CD4-positive, alpha-beta T cell treated with Interleukin-6 for 4 hours (primary cell): ENCODE measurements around the gene SPATA12.
A peak's percentile ranks its signal among the peaks of the same experiment; 100 is the strongest.
"Not testable (repeated sequence)": the region's sequence is repeated elsewhere in the genome, so short reads cannot be mapped to it uniquely, and the experiment has no call there.

Source experiments
- DNase-seq: peaks from one replicate; pipeline ENCODE4 v3.0.0-alpha.2; 2020; ENCODE audit warnings: mixed read lengths

Gene SPATA12

DNA sequence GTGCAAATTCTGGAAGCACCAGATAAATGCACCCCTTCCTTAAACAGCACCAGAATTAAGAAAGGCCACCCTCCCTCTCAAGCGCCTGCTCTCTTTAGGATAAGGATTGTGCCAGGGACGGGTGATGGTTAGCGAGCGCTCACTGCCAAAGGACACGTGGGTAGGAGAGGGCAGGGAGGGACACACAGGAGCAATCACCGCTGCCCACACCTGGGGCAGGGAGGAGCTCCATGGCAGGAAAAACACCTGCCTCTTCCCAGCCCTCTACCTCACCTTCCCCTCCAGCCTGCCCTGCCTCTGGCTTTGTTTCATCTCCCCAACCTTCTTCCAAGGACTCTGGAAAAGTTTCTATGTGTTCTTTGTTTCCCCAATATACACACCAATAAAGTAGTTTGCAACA, 7.3 kb upstream of the SPATA12 start:
- DNase-seq, result no peak

DNA sequence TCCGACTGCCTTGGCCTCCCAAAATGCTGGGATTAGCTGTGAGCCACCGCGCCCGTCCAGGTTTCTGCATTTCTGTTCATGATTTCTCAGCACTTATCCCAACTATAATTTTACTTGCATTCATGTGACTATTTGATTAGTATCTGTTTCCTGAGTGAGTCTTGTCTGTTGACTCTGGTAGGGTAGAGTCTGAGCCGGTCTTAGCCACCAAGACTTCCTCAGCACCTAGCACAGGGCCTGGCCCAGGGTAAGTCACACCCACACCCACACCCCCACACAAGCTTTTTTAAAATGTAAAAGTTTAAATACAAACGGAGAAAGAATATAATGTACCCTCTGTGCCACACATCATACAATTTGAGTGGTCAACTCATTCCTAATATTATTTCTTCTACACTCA, 3.1 kb upstream of the SPATA12 start:
- no peak for DNase-seq

DNA sequence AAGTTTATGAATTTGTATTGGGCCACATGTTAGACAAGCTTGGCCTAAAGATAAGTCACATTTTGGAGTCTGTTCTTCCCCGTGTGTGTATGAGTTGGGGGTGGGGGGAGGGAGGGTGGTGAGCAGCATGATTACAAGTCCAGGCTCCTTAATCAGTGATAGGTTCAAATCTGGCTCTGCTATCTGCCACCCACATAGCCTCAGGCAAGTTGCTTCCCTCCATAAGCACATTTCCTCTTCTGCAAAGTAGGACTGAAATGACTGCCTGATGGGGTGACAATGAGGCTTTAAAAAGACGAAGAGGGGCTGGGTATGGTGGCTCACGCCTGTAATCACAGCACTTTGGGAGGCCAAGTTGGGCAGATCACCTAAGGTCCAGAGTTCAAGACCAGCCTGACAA, 1.1 kb upstream of the SPATA12 start:
- no peak for DNase-seq

DNA sequence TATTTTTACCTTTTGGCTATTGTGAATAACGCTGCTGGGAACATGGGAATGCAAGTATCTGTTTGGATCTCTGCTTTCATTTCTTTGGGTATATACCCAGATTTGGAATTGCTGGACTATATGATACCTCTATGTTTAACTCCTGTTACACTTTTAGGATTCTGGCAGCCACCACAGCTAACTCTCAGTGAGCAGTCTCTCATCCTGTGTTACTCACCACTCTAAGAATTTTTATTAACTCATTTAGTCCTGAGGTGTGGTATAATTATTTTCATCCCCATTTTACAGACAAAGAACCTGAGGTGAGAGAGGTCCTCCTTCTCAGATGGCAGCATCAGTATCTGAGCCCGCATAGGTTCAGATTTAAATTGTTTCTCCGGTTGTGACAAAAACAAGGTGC, 1.1 kb downstream of the SPATA12 start:
- no peak for DNase-seq

DNA sequence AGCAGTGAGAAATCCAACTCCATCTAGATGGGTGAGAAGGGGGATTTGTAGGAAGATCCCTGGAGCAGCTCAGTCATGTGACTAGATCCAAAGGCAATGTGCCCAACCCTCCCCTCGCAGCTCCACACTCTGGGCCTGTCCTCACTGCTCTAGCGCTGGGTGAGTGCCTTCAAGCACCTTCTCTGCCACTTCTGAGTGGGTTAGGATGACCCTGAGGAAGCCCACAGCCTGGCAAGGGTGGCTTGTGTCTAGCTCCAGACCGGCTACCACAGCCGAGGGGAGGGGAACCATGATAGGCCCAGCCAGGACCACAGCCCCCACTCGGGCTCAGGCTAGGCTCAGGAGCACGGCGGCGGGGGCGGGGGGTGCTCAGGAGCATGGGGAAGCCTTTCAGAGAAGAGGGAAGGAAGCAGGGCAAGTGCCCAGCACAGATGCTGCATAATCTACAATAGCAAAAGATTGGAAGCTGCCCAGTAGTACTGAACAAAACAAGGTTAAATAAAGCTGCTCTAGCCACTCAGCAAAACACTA, 1.7 kb downstream of the SPATA12 start:
- DNase-seq, result no peak

DNA sequence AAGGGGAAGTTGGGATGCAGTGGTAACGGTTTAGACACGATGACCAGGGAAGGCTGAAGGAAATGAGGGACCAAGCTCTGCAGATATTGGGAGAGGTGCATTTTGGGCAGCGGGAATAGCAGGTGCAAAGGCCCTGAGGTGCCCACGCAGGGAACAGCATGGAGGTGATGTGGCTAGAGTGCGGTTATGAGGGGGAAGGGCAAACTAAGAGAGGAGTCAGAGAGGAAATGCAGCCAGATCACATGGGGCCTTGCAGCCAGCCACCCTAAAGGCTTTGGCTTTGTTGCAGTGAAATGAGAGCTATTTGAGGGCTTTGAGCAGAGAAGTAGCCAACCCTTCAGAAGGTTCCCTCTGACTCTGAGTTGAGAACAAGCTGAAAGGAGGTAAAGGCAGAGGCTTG, 2.6 kb downstream of the SPATA12 start:
- no peak for DNase-seq

DNA sequence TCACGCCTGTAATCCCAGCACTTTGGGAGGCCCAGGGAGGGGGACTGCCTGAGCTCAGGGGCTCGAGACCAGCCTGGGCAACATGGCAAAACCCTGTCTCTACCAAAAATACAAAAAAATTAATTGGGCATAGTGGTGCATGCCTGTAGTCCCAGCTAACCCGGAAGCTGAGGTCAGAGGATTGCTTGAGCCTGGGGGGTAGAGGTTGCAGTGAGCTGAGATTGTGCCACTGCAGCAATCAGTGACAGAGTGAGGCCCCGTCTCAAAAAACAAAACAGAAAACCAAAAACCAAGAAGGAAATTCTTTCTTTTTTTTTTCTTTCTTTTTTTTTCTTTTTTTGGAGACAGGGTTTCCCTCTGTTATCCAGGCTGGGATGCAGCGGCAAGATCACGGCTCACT, 3.5 kb downstream of the SPATA12 start:
- no peak for DNase-seq

DNA sequence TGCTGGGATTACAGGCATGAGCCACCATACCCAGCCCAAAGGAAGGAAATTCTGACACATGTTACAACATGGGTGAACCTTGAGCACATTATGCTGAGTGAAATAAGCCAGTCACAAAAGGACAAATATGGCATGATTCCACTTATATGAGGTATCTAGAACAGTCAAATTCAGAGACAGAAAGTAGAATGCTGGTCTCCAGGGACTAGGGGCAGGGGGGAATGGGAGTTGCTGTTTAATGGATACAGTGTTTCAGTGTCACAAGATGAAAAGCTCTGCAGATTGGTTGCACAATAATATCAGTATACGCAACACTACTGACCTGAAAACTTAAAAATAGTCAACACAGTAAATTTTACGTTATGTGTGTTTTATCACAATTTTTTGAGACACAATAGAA, 4.1 kb downstream of the SPATA12 start:
- DNase-seq, result no peak

DNA sequence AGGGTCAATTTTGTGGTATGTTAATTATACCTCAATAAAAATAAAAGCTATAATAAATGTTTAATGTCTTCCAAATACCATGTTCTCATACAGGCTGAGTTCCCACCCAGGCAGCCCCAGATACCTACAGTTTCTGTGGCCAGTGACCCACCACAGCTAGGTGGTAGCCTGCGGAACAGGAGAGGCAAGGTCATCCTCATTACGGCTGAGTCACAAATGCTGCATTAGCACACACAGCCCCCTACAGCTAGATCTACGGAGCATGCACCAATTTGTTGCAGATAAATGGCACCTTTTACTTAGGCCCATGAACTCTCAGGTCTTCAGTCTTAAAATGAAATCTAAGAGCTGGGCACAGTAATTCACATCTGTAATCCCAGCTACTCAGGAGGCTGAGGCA, 5.1 kb downstream of the SPATA12 start:
- DNase-seq, result no peak

DNA sequence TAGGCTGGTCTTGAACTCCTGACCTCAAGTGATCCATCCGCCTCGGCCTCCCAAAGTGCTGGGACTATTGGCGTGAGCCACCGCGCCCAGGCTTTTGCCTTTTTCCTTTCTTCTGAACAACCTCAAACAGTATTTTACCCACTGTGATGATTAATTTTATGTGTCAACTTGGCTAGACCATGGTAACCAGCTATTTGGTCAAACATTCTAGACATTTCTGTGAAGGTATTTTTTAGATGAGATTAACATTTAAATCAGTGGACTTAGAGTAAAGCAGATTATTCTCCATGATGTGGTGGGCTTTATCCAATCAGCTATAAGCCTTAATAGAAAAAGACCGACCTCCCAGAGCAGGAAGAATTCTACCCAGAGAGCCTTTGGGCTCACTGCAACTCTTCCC, 6.0 kb downstream of the SPATA12 start:
- no peak for DNase-seq

DNA sequence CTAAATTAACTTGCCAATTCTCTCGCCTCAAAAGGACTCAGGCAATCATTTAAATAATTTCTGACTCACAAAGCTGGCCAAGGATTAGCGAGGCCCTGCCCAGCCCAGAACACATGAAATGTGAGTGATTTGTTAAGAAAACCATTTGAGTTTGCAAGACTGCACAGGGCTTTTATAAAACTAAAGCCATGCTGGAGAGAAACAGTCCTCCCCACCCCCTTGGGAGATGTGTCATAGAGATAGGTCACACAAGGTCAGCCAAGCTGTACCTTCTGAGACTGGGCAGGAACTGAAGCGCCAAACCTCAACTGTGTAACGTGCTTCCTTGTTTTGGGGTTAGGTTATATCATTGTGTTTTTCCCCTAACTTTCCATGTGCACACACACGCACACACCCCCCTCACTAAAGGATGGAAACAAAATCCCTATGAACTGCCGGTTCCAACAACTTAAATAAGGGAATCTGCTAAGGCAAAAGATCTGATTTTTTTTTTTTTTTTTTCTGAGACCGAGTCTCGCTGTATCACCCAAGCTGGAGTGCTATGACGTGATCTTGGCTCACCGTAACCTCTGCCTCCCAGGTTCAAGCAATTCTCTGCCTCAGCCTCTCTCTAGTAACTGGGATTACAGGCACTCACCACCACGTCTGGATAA, 8.1 kb downstream of the SPATA12 start:
- DNase-seq, result no peak

DNA sequence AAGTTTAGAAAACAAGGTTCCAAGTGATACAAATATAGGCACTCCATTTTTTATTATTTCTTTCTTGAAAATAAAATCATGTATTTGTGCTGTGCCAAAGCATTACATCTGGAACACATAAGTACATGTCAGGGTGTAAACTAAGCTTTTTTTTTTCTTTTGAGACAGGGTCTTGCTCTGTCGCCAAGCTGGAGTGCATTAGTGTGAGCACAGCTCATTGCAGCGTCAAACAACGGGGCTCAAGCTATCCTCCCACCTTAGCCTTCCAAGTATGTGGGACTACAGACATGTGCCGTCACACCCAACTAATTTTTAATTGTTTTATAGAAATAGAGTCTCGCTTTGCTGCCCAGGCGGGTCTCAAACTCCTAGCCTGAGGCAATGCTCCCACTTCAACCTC, 9.0 kb downstream of the SPATA12 start:
- DNase-seq, result no peak

DNA sequence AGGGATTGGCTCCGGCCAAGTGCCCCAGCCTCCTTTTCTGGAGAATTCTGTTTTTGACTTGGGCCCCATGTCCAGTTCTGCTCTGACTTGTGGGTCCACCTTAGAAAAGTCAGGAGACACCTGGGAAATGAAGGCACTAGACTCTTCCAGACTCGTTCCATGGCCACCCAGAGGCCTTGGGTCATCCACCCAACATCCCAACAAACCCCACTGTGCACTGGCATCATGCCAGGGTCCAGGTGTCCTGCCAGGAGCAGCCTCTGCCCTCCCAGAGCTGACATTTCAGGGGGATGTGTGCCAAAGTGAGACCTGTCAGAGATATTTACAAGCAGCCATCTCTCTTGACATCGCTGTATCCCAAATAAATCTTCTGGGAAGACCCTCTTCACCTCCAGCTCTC, 13.2 kb downstream of the SPATA12 start:
- DNase-seq, result no peak

DNA sequence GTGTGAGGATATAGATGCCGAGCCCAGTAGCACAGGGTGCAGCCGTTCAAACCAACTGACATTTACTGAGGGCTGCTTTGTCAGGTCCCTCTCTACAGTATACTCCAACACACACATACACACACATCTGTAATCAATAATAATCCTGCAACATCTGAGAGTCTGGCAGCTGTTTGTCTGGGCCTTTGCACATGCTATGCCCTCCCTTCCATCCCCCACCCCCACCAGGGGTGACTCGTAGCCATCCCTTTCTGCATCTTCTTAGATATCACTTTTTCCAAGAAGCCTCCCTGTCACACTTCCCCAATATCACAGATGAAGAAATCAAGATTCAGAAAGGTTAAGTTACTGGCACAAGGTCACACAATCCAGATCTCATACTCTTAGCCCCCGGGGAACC, 13.7 kb downstream of the SPATA12 start:
- DNase-seq, result no peak

DNA sequence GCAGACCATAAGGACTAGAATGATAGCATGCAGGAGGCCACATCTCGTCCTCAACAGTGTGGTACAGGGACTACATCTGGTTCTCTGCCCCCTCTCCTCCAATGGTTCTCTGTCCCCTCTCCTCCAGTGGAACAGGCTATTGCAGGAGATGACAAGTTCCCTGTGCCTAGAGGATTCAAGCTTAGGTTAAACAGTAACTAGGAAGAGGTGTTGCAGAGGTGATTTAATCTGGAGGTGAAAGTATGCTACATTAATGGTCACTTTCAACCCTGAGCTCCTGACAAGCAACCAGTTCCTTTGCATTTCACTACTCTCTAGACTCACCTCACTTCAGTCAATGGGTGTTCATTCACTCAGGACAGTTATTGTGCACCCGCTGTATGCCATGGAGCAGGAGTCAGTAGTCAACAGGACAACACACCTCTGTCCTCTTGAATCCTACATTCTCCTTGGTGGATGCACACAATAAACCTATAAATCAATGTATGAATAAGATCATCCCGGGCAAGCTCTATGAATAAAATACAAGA, 16.0 kb downstream of the SPATA12 start:
- DNase-seq, result no peak

DNA sequence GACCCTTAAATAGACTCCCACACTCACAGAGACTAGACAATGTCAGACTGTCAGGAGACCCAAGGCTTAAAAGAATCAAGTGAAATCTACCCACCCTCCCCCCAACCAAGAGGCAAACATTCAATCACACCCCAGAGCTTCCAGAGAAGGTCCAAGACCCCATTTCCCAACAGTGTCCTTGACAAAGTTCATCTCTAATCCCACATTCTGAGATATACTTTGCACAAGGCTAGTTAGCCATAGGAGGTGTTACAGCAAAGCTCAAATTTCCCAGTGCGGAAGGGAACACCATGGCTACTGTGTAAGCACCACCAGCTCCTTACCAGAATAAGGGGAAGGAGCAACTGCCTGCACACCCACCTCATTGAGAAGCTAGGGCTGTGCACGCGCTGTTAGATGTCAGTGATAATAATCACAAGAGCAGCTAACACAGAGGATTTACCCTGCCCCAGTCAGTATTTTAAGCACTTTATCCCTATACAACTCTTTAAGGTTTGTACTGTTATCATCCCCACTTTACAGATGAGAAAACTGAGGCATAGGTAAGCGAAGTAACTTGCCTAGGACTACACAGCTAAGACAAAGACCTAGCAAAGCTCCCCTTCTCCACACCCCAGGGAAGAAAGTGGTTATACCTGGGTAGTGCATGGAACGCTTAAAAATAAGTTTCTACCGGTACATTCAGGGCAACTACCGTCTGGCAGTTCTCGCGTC, 17.3 kb downstream of the SPATA12 start:
- DNase-seq, result no peak

DNA sequence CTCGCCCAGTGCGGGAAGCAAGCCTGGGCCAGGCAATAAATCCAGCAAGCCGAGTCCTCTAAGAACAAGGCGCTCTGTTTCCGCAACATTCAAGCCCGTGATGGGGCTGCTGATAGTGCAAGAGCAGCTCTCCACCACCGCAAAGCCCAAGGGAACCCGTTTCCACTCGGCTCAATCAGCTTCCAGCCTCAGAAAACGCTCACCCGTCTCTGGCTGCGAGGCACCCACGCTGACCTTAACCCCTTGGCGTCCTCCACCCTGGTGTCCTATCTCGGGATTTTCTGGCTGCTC, 17.8 kb downstream of the SPATA12 start:
- peak; percentile 10 for DNase-seq

DNA sequence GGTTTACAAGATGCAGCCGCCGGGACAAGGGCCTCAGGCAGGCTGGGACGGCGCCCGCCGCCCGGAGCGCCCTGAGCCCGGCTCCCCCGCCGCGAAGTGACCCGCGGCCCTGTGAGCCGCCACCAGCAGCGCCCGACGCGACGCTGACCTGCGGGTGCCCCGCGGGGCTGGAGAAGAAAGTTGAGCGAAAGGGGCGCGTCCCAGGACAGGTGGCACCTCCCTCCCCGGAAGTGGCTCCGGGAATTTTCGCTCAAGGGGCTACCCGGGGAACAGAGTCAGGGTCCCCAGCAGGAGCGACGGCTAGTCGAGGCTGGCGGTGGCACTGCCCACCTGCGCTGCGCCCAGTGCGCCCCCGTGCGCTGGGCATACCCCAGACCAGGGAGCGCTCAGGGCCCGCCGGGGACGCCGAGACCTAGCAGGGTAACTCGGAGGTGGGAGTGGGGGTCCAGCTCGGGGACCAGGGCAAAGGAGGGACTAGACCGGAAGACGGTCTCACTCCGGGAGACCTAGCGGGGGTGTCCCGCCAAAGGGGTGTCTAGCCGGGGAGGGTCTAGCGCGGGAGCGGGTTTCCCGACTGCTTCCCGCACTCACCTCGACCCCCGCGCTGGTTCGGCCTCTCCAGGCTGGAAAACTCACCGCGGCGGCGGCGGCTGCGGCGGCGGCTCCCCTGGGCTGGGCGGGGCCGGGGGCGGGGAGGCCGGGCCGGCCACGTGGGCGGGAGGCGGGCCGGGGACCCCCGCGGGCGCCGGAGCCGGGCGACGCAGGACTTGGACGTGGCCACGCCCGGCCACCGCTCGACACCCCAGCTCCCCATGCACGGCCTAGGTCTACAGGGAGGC, 18.4 kb downstream of the SPATA12 start:
- DNase-seq, result no peak

DNA sequence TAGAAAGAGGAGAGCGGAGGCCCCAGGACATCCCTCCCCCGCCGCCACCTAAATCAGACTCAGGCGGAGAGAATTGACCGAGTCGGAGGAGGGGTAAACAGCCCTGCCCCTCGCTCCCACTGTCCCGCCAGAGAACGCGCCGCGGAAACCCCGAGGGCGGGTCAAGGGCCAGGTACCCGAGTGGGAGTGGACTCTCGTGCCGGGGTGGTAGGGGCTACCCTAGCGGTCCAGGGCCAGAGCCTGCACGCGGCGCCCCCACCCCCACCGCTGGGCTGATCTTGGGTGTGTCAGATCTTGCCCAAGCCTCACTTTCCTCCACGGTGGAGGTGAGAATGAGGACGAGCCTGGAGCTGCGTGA, 19.0 kb downstream of the SPATA12 start:
- DNase-seq, result no peak

DNA sequence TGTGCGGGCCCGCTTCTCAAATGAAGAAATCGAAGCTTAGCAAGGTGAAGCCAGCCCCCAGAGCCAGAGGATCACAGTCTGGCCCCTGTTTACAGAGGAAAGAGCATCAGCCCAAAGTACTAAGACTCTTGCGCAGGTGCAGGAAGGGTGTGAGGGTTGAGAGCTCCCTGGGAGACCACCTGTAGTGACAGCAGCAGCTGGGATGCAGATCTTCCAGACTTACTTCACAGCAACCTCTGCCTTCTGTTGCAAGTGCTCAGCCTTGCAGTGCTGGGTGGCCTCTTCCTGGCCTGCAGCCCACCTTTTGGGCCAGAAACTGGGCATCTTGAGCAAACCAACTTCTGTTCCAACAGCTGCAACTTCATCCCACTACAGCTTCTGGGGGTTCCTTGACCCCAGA, 19.7 kb downstream of the SPATA12 start:
- DNase-seq, result no peak

DNA sequence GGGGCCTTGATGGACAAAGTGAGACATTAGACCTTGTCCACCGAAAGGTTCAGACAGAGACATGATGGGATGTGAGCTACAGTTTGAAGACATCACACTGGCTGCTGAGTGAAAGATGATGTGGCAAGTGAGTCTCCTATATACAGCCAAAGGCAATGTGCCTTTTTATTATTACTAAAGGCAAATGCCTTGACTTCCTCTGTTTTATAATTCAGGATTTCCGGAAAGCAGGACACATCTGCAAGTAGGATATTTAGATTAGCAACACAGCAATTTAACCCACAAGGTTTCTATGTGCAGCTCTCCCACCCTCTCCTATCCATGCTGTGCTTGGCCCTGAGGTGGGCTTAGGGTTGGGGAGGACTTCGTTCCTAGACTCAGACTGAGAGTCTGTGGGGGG, 20.7 kb downstream of the SPATA12 start:
- DNase-seq, result no peak

DNA sequence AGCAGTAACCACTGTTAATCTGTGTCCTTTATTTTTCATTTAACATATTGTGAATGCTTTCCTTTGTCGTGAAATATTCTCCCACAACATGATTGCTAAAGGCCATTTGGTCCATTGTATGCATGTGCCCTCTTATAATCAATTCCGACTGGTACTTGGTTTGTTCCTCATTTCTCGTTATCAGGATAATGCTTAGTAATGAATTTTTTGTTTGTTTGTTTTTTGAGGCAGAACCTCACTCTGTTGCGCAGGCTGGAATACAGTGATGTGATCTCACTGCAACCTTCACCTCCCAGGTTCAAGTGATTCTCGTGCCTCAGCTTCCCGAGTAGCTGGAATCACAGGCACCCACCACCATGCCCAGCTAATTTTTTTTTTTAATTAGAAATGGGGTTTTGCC, 22.0 kb downstream of the SPATA12 start:
- DNase-seq, result no peak

DNA sequence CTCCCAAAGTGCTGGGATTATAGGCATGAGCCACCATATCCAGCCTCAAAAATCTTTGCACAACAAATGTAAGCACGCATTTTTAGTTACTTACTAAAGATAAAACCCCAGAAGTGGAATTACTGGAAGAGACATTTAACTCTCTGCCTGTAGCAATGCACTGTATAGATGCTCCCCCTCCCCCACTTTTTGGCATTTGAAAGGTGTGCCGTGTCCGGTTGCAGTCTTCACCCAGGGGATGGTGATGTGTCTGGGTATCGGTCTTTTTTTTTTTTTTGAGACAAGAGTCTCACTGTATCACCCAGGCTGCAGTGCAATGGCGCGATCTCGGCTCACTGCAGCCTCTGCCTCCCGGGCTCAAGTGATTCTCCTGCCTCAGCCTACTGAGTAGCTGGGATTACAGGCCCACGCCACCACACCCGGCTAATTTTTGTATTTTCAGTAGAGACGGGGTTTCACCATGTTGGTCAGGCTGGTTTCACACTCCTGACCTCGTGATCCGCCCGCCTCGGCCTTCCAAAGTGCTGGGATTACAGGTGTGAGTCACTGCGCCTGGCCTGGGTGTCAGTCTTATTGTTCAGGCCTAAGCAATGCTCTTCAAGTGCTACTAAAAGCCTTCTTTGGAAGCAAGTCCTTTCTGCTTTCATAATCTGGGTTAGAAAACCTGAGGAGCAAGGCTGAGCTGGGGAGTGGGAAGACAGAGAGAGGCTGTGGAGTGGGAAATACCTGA, 23.0 kb downstream of the SPATA12 start:
- not testable (repeated sequence) for DNase-seq
